HG02973 (cell line): ENCODE measurements around the gene GALR3.

Source experiments
- ATAC-seq: cut with Tn5 transposase; IDR thresholded peaks from one replicate; pipeline ENCODE4 v1.9.1; 2021; ENCODE audit warnings: moderate library complexity; ENCODE audit not compliant: unreplicated experiment

GALR3 gene

GRCh38 chr22:37803195-37803638, 20.0 kb upstream of the GALR3 start:
- ATAC-seq: no peak

GRCh38 chr22:37803639-37804351, 19.4 kb upstream of the GALR3 start:
- ATAC-seq: no peak

DNA sequence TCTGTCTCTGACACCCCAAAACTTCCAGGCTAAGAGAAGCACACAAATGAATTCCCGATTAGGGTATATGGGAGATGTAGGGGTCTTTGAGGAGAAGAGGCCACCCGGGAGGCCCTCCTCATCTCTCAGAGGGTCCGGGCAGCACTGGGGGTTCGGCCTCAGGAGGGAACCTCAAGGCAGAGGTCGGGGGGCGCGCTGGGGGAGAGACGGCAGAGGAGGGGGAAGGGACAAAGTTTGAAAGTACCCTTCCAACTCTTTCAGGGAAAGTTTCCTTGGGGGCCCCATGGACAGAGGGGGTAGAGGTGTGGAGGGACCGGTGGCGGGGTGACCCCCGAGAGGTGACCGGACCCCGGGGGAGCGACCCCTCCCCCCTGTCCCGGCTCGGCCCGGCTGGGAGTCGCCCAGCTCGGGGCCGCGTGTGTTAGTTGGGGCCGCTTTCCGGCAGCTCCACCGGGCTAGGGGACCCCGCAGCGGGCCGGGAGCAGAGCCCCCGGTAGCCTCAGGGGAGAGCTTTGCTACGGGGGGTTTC, 18.8 kb upstream of the GALR3 start:
- no peak for ATAC-seq

GRCh38 chr22:37804881-37805809, 18.0 kb upstream of the GALR3 start:
- ATAC-seq: no peak

DNA sequence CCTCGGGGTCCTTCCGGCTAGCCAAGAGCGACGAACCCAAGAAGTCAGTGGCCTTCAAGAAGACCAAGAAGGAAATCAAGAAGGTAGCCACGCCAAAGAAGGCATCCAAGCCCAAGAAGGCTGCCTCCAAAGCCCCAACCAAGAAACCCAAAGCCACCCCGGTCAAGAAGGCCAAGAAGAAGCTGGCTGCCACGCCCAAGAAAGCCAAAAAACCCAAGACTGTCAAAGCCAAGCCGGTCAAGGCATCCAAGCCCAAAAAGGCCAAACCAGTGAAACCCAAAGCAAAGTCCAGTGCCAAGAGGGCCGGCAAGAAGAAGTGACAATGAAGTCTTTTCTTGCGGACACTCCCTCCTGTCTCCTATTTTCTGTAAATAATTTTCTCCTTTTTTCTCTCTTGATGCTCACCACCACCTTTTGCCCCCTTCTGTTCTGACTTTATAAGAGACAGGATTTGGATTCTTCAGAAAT, 17.3 kb upstream of the GALR3 start:
- ATAC-seq: no peak

DNA sequence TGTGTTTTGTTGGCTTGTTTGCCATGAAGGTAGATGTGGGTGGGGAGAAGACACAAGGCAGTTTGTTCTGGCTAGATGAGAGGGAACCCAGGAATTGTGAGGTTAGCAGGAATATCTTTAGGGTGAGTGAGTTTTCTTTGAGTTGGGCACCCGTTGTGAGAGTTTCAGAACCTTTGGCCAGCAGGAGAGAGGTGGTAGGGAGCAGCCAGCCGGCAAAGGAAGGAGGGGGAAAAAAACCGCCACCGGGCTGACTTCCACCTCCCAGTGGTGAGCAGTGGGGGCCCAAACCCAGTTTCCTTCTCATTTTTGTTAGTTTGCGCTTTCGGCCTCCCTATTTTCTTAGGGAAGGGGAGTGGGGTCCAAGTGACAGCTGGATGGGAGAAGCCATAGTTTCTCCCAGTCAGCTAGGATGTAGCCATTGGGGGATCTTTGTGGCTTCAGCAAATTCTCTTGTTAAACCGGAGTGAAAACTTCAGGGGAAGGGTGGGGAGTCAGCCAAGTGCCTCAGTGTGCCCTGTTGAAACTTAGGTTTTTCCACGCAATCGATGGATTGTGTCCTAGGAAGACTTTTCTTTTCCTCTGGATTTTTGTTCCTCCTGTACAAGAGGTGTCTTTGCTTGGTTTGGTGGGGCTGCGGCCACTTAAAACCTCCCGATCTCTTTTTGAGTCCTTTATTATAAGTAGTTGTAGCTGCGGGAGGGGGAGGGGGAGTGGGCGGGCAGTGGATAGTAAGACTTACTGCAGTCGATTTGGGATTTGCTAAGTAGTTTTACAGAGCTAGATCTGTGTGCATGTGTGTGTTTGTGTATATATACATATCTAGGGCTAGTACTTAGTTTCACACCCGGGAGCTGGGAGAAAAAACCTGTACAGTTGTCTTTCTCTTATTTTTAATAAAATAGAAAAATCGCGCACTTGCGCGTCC, 16.5 kb upstream of the GALR3 start:
- ATAC-seq: no peak

DNA sequence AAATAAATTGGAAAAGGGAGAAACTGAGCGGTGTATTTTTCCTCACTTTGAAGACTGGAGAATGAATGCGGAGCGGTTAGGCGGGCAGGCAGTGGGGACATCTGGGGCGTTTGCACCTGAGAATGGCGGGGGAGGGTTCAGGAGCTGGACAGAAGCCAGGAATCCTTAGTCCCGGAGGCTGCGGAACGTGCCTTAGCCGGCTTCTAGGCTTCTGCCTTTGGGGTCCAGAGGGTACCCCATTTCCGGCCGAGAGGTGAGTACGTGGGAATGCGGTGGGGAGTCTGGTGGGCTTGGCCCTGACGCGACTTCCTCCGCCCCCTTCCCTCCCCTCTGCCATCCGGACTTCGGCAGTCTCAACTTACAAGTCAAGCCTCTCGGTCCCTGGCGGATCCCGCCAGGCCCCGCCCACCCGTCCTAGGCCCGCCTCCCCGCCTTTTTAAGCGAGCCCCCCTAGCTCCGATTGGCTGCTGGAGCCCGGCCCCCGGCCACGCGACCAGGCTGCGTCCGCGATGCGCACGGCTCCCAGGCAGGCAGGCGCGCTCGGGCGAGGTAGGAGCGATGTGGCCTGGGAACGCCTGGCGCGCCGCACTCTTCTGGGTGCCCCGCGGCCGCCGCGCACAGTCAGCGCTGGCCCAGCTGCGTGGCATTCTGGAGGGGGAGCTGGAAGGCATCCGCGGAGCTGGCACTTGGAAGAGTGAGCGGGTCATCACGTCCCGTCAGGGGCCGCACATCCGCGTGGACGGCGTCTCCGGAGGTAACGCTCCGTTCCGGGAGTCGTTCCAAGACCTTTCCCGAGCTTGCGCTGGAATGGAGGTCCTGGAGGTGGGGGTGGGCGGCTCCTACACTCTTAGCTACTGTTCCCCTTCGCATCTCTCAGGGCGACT, 15.5 kb upstream of the GALR3 start, which contains the start of gene GCAT:
Gene GCAT, plus strand, starts transcription at position 525 of the 884 bp plus-strand sequence. Its CDS starts 34 bp downstream, at position 559.
- ATAC-seq: peak; percentile 79

DNA sequence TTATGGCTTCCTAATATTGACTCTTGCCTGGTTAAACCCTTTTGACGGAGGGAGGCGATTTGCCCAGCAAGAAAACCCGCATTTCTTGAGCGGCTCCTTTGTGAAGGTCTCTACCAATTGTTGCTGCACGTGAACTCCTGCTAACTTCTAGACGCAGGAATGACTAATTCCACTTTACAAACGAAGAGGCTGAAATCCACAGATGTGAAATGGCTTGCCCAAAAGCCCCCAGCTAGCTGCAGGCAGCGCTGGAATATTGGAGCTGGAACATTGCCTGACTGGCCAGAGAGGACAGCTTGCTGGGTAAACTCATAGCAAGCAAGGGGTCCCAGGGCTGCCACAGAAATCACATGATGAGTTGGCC, 14.9 kb upstream of the GALR3 start:
- no peak for ATAC-seq

- no peak for ATAC-seq
These were observed 13.4 kb upstream of the GALR3 start for GRCh38 chr22:37809672-37810333.

DNA sequence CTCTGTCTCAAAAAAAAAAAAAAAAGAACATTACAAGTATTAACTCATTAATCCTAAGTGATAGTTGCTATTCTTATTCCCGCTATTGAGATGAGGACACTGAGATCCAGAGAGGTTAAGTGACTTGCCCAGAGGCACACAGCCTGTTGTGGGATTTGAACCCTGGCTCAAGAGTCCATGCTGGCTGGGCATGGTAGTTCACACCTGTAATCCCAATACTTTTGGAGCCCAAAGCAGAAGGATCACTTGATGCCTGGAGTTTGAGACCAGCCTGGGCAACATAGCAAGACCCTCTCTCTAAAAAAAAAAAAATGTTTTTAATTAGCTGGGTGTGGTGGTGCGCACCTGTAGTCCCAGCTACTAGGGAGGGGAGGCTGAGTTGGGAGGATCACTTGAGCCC, 11.3 kb upstream of the GALR3 start:
- ATAC-seq: no peak

DNA sequence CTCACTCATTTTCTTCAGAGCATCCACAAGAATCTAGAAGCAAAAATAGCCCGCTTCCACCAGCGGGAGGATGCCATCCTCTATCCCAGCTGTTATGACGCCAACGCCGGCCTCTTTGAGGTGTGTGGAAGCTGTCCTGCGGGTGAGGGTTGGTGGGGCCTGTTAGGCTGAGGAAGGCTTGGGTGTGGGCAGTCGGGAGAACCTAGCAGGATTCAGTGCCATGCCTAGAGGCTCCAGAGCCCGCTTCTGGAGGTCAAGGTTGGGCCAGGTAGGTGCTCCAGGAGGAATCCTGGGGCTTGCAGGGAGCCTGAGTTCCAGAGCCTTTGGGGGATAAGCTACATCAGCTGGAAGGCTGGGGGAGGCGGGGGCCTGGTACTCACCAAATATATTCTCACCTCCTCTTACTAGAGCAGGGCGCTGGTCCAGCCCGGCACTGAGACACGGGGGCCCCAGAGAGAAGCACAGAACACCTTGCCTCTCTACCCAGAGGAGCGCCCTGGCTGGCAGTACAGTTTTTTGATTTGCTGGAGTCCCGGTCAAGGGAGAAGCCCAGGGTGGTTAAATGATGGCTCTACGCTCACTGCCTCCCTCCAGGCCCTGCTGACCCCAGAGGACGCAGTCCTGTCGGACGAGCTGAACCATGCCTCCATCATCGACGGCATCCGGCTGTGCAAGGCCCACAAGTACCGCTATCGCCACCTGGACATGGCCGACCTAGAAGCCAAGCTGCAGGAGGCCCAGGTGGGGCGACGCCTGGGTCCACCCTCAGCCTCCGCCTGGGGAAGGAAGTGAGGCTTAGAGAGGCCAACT, 10.1 kb upstream of the GALR3 start:
- ATAC-seq: no peak

DNA sequence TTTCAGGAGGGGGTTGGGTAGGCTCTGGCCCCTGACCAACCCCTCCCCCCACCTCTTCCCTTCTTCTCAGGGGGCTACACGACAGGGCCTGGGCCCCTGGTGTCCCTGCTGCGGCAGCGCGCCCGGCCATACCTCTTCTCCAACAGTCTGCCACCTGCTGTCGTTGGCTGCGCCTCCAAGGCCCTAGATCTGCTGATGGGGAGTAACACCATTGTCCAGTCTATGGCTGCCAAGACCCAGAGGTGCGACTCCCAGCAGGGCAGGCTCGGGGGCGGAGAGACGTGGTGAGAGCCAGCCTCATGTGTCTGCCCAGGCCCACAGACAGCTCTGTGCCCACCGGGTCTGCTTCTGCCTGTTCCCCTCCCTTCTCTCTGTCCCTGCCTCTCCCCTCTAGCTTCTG, 7.6 kb upstream of the GALR3 start:
- ATAC-seq: no peak

DNA sequence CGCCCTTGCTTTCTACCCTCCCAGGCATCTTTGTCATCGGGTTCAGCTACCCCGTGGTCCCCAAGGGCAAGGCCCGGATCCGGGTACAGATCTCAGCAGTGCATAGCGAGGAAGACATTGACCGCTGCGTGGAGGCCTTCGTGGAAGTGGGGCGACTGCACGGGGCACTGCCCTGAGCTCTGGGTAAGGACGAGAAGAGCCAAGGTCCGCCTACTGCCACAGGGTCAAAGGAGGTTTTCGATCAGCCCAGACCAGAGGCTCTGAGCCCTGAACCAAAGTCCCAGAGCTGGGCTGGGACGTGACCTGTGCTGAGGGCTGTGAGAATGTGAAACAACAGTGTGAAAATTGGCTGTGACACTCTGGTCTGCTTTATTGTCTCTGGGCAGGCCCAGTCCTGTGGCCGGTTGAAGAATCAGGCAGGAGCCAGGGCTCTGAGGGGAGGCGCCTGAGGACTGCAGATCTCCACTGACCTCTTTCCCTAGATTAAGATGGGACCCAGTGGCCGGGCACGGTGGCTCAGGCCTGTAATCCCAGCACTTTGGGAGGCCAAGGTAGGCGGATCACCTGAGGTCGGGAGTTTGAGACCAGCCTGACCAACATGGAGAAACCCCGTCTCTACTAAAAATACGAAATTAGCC, 6.5 kb upstream of the GALR3 start:
- ATAC-seq: no peak

DNA sequence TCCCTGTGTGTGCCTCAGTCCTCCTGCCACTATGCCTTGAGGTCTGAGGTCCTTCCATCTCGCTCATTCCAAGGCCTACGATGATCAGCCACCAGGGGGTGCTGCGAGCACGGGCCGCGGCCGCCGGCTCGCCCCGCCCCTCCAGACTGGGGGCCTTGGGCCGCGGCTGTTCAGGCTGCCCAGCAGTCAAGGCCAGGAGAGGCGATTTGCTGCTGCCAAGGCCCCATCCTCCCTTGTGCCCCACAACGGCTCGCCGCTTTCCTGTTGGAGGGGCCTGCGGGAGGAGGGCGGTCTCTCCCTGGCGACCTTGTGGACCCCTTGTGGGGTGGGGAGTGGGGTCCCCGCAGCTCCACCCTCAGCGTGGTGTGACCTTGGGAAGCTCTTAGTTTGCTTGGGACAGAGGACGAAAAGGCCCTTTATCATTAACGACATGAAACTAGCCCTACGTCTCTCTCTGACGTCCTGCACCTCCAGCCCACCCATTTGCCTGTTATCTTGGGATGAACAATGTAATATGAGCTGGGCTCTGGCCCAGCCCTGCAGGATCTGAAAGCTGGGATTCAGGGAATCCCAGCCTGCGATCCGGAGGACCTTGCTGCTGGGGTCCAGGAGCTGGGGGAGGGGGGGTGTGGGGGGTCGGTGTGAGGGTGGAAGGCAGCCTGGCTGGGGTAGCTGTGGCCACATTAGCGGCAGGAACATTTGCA, 5.3 kb upstream of the GALR3 start:
- ATAC-seq: no peak

- ATAC-seq: no peak
These were observed 4.6 kb upstream of the GALR3 start for GRCh38 chr22:37818409-37819104.

DNA sequence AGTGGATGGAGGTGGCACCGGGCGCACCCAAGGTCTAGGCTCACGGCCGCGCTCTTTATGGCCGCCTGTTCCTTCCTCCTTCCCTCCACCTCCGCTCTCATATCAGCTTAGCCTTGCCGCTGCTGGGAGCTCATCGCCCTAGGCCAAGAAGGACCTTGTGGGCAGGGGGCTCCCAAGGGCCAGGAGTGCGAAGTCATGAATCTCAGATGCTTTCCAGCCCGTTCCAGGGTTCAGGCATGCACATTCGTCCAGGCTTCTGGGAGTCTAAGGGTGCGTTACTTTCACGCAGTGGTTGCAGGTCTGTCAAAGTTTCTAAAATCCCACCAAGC, 4.1 kb upstream of the GALR3 start:
- no peak for ATAC-seq

GRCh38 chr22:37820350-37820749, 2.8 kb upstream of the GALR3 start:
- ATAC-seq: no peak
